ENCODE measurements around the gene RPS27L. TPM values are rescaled to one million over a fixed set of nuclear protein-coding genes. Genes with fewer than 3 reads are reported as not detected.

The RPS27L gene
- total and polyA plus RNA-seq, 9 of the 15 experiments (the other 6 are each of a cell fraction or from before 2014, with no cell fraction given) = 72.2 to 382 (median 116) TPM

DNA sequence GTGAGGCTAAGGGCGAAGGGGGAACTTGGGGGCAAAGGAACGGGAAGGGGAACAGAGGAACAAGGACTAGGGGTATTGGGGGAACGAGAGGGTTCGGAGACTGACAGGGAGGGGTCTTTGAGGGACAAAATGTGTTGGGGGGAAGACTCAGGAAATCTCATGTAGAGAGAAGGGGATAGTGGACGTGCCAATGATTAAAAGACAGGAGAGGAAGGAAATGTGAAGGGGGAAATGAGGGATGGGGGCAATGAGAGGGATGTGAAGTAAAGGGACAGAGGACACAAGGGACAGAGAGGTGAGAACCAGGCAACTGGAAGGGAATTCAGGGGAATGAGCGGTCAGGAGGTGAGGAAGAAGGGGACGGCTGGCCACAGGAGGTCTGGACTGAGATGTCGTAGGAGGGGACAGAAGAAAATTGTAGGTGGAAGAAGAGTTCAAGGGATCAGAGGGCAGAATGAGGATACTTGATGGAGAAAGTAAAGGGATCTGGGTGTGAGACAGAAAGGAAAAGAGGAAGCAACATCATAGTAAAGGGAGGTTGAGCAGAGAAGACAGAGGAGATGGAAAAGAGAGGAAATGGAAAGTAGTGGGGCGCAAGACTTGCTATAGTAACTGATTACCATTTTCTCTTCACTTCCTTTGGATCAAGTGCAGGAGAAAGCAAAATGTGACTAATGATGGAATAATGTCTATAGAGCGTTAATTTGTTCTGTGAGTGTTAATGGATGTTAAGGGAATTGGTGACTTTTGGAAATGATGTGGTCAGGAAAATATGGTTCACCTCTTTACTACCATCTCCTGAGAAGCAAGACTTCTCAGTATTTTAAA is 32.9 kb upstream of the RPS27L start (continued):
- no peak for TF ChIP-seq SRSF7 (optimal IDR thresholded peaks at IDR 0.05; ENCODE audit: low read depth, low read length)
- TF ChIP-seq HNRNPL (IDR thresholded peaks at IDR 0.05; ENCODE audit: low read depth, low read length) = no peak
- no peak for TF ChIP-seq ZNF77 (CRISPR knock-in tag; IDR thresholded peaks at IDR 0.05)
- TF ChIP-seq HLTF (IDR thresholded peaks at IDR 0.05) = peak; percentile 75; the same call in 1 of the 2 replicates
- TF ChIP-seq ZNF311 (CRISPR knock-in tag; IDR thresholded peaks at IDR 0.05) = no peak
- no peak for TF ChIP-seq ZNF277 (CRISPR knock-in tag; IDR thresholded peaks at IDR 0.05; ENCODE audit: borderline replicate concordance)
- TF ChIP-seq, protein P1, sequence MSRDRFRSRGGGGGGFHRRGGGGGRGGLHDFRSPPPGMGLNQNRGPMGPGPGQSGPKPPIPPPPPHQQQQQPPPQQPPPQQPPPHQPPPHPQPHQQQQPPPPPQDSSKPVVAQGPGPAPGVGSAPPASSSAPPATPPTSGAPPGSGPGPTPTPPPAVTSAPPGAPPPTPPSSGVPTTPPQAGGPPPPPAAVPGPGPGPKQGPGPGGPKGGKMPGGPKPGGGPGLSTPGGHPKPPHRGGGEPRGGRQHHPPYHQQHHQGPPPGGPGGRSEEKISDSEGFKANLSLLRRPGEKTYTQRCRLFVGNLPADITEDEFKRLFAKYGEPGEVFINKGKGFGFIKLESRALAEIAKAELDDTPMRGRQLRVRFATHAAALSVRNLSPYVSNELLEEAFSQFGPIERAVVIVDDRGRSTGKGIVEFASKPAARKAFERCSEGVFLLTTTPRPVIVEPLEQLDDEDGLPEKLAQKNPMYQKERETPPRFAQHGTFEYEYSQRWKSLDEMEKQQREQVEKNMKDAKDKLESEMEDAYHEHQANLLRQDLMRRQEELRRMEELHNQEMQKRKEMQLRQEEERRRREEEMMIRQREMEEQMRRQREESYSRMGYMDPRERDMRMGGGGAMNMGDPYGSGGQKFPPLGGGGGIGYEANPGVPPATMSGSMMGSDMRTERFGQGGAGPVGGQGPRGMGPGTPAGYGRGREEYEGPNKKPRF (IDR thresholded peaks at IDR 0.05; ENCODE audit: low read depth, low read length) = no peak
- TF ChIP-seq ARID4B (CRISPR knock-in tag; IDR thresholded peaks at IDR 0.05) = no peak
- TF ChIP-seq, protein P2, sequence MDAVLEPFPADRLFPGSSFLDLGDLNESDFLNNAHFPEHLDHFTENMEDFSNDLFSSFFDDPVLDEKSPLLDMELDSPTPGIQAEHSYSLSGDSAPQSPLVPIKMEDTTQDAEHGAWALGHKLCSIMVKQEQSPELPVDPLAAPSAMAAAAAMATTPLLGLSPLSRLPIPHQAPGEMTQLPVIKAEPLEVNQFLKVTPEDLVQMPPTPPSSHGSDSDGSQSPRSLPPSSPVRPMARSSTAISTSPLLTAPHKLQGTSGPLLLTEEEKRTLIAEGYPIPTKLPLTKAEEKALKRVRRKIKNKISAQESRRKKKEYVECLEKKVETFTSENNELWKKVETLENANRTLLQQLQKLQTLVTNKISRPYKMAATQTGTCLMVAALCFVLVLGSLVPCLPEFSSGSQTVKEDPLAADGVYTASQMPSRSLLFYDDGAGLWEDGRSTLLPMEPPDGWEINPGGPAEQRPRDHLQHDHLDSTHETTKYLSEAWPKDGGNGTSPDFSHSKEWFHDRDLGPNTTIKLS (IDR thresholded peaks at IDR 0.05; ENCODE audit: borderline replicate concordance, low read depth) = no peak
- no peak for TF ChIP-seq MYNN (IDR thresholded peaks at IDR 0.05)
- TF ChIP-seq MYNN (CRISPR knock-in tag; IDR thresholded peaks at IDR 0.05) = no peak
- TF ChIP-seq ARNT (IDR thresholded peaks at IDR 0.05) = peak in 1 of 2 experiments; percentile 57; a peak in 1 of 4 replicates
- TF ChIP-seq THRB (CRISPR knock-in tag; conservative IDR thresholded peaks at IDR 0.05) = peak; percentile 87
- TF ChIP-seq MBD2 (IDR thresholded peaks at IDR 0.05; ENCODE audit: borderline replicate concordance, low read depth) = no peak
- TF ChIP-seq MTA1 (IDR thresholded peaks at IDR 0.05; ENCODE audit: borderline replicate concordance) = peak; percentile 66
- TF ChIP-seq ZNF717 (CRISPR knock-in tag; IDR thresholded peaks at IDR 0.05) = no peak
- no peak for TF ChIP-seq NUFIP1 (IDR thresholded peaks at IDR 0.05; ENCODE audit: partially characterized antibody)

Data from K562 (cell line).